GM13976 (cell line): ENCODE data around the gene SLC22A23.

Source experiments
- DNase-seq: peaks from one replicate; pipeline ENCODE4 v3.0.0; 2012; ENCODE audit warnings: low spot score
- CTCF ChIP-seq: IDR thresholded peaks from 2 replicates; pipeline ENCODE4 v1.5.1; 2012; ENCODE audit warnings: borderline replicate concordance, mild to moderate bottlenecking; ENCODE audit not compliant: insufficient read depth; ENCODE audit errors: extremely low read depth, missing control alignments, control extremely low read depth
- in situ Hi-C: fragments of 300-500 bp; cut with MboI; formaldehyde crosslinking; loops from one replicate; pipeline ENCODE4 v1.12.0; 2022; ENCODE audit warnings: low sequenced_read_pairs, mixed read lengths, inconsistent platforms; ENCODE audit not compliant: unreplicated experiment

The SLC22A23 gene

DNA sequence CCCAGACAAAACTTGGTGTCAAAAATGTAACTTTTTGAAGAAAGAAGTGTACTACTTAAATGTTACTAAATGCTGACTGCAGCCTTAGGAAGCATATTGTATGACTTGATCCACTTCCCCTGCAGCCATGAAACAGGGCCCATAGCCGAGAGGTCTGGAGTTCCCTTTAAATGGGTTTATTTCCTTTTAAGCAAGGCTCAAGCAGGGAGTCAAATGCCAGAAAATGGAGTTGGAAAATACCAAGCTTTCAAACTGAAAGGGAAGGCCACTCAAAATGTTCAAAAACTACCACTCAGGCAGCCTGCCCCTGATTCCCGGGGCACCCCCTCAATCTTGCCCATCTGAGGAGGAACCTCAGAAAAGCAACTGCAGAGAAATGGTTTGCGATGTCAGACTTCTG lies 43.3 kb downstream of the SLC22A23 start:
- in situ Hi-C loops = loop anchor here (10.0 kb wide), 1 partner anchor 321 kb away; no protein-coding TSS in a partner anchor
- TF ChIP-seq CTCF = no peak
- DNase-seq = no peak

DNA sequence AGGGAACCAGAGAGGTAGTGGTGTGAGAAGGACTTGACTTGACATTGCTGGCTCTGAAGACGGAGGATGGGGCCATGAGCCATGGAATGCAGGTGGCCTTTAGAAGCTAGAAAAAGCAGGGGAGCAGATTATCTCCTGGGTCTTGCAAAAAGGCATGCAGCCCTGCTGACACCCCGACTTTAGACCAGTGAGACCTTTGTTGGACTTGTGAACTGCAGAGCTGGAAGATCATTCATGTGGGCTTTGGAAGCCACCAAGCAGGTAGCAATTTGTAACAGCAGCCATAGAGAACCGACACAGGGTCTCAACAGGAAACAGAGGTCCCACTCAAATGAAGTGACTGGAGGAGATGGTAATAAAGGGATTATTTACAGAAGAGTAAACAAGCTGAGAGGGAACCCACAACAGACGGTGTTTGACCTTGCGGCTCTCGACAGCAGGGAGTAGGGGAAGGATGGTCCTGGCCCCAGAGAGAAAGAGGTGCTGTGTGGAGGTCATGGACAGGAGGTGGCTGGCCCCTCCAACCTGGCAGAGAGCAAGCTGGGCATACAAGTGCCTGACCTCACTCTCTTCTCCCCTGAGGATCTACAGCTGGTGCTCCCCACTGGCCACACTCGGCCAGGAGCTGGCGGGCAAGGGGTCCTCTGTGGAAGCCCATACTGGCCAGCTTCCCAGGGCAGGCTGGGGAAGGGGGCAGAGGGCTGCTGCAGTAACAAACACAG lies 43.9 kb downstream of the SLC22A23 start:
- TF ChIP-seq CTCF = no peak
- in situ Hi-C loops = loop anchor here (10.0 kb wide), 1 partner anchor 322 kb away; no protein-coding TSS in a partner anchor
- DNase-seq = no peak

GRCh38 chr6:3411967-3412778 lies 44.7 kb downstream of the SLC22A23 start:
- no peak for DNase-seq
- TF ChIP-seq CTCF = no peak
- in situ Hi-C loops = loop anchor here (10.0 kb wide), 1 partner anchor 323 kb away; no protein-coding TSS in a partner anchor

GRCh38 chr6:3410385-3411360 lies 46.2 kb downstream of the SLC22A23 start:
- in situ Hi-C loops = loop anchor here (10.0 kb wide), 1 partner anchor 324 kb away; no protein-coding TSS in a partner anchor
- peak; percentile 58 for TF ChIP-seq CTCF
- DNase-seq = peak; percentile 64

DNA sequence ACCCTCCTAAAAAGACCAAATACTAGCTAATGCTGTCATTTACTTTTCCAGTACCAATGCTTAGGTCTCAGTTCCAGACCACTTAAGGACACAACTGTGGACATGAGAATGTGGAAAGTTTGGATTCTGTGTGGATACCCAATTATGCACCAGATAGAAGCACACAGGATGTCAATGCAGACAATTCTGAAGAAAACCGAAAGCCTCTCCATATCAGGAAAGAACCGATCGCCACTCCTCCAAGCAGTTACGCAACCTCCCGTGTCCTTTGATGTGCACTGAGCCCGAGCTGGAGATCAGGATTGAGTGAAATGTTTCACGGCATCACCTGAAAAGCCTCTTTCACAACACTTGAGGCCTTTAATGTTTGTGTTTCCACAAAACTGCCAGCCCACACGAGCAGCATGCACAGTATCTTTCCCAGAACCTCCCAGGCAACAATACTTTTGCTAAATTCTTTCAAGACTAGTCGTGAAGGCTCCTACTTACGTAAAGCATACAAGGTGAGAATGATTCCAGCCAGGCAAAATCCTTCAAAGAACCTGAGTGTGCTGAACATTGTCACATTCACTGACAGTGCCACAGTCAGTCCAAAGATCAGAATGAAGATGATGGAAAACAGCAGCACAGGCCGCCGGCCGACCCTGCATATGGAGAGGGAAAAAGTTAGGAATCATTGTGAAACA lies 47.0 kb downstream of the SLC22A23 start:
- TF ChIP-seq CTCF = no peak
- no peak for DNase-seq
- in situ Hi-C loops = loop anchor here (10.0 kb wide), 1 partner anchor 325 kb away; no protein-coding TSS in a partner anchor
